ENCODE measurements around the gene ACTN2.

The ACTN2 gene

GRCh38 chr1:236692128-236692527, 5.8 kb downstream of the ACTN2 start:
- DNase-seq, result no peak

- no peak for DNase-seq
These were observed 6.4 kb downstream of the ACTN2 start for GRCh38 chr1:236692742-236693141.

- DNase-seq, result no peak
These were observed 13.1 kb downstream of the ACTN2 start for GRCh38 chr1:236699366-236699765.

- no peak for DNase-seq
These were observed 14.6 kb downstream of the ACTN2 start for GRCh38 chr1:236700903-236701302.

- no peak for DNase-seq
These were observed 15.5 kb downstream of the ACTN2 start for GRCh38 chr1:236701782-236702181.

GRCh38 chr1:236702791-236703394, 16.6 kb downstream of the ACTN2 start:
- no peak for DNase-seq

- no peak for DNase-seq
These were observed 19.5 kb downstream of the ACTN2 start for GRCh38 chr1:236705771-236706170.

- DNase-seq, result no peak
These were observed 19.9 kb downstream of the ACTN2 start for GRCh38 chr1:236706183-236706582.

- DNase-seq, result no peak
These were observed 24.1 kb downstream of the ACTN2 start for GRCh38 chr1:236710328-236710892.

GRCh38 chr1:236716160-236716559, 29.9 kb downstream of the ACTN2 start:
- no peak for DNase-seq

- no peak for DNase-seq
These were observed 31.5 kb downstream of the ACTN2 start for GRCh38 chr1:236717811-236718210.

GRCh38 chr1:236718328-236718727, 32.0 kb downstream of the ACTN2 start:
- no peak for DNase-seq

- DNase-seq, result no peak
These were observed 33.9 kb downstream of the ACTN2 start for GRCh38 chr1:236720206-236720605.

- no peak for DNase-seq
These were observed 34.3 kb downstream of the ACTN2 start for GRCh38 chr1:236720611-236721010.

GRCh38 chr1:236724049-236724448, 37.8 kb downstream of the ACTN2 start:
- no peak for DNase-seq

GRCh38 chr1:236724506-236724905, 38.2 kb downstream of the ACTN2 start:
- no peak for DNase-seq

GRCh38 chr1:236725668-236726067, 39.4 kb downstream of the ACTN2 start:
- no peak for DNase-seq

GRCh38 chr1:236727521-236727920, 41.2 kb downstream of the ACTN2 start:
- DNase-seq, result no peak

- DNase-seq, result no peak
These were observed 42.5 kb downstream of the ACTN2 start for GRCh38 chr1:236728752-236729151.

GRCh38 chr1:236733653-236734052, 47.4 kb downstream of the ACTN2 start:
- DNase-seq, result no peak

GRCh38 chr1:236734141-236734765, 48.0 kb downstream of the ACTN2 start:
- no peak for DNase-seq

- DNase-seq, result no peak
These were observed 50.5 kb downstream of the ACTN2 start for GRCh38 chr1:236736761-236737160.

- DNase-seq, result no peak
These were observed 55.5 kb downstream of the ACTN2 start for GRCh38 chr1:236741753-236742152.

GRCh38 chr1:236742421-236743160, 56.3 kb downstream of the ACTN2 start:
- DNase-seq, result no peak

Measured in NCI-H1105 treated with DMSO at 0.1 percent for 48 hours (cell line).